ENCODE measurements around the gene HNRNPA1. TPM values are rescaled to one million over a fixed set of nuclear protein-coding genes. Genes with fewer than 3 reads are reported as not detected.
A peak's percentile ranks its signal among the peaks of the same experiment; 100 is the strongest.

Gene HNRNPA1
- total and polyA plus RNA-seq, 9 of the 15 experiments (the other 6 are each of a cell fraction or from before 2014, with no cell fraction given), result 1,166 to 2,703 (median 1,815) TPM

- TF ChIP-seq SIN3A (IDR thresholded peaks at IDR 0.05; ENCODE audit: borderline replicate concordance in 2 of 2, control insufficient read depth in 1 of 2, low read depth in 2 of 2, low read length in 2 of 2), result peak; percentile 46 to 81; a peak in 2 of 4 replicates
- peak; percentile 21 to 75; a peak in 2 of 4 replicates for TF ChIP-seq TBL1XR1 (IDR thresholded peaks at IDR 0.05; ENCODE audit: low read length in 2 of 2)
- TF ChIP-seq HNRNPLL (IDR thresholded peaks at IDR 0.05; ENCODE audit: low read depth, low read length, poor library complexity, severe bottlenecking), result no peak
- TF ChIP-seq ZNF384 (IDR thresholded peaks at IDR 0.05; ENCODE audit: low read depth, low read length), result no peak
- TF ChIP-seq SUPT5H (IDR thresholded peaks at IDR 0.05), result peak; percentile 49
- peak; percentile 38 to 65; a peak in 2 of 4 replicates for TF ChIP-seq MNT (conservative IDR thresholded peaks at IDR 0.05)
- TF ChIP-seq ZNF282 (CRISPR knock-in tag; IDR thresholded peaks at IDR 0.05), result no peak
- no peak for TF ChIP-seq BCL6 (CRISPR knock-in tag; IDR thresholded peaks at IDR 0.05)
- no peak for TF ChIP-seq ZNF280A (IDR thresholded peaks at IDR 0.05; ENCODE audit: low read depth, partially characterized antibody)
- no peak for TF ChIP-seq RBM34 (IDR thresholded peaks at IDR 0.05; ENCODE audit: borderline replicate concordance, insufficient read depth, low read length)
- TF ChIP-seq FOSL1 (tag; conservative IDR thresholded peaks at IDR 0.05), result 0 out of 2 replicates have a peak, but pooled peaks have one; percentile 10
- peak; percentile 94 for TF ChIP-seq EWSR1 (IDR thresholded peaks at IDR 0.05; ENCODE audit: borderline replicate concordance, low read depth, partially characterized antibody)
- no peak for TF ChIP-seq BRD9 (IDR thresholded peaks at IDR 0.05; ENCODE audit: low read depth, partially characterized antibody)
- TF ChIP-seq ZSCAN29 (IDR thresholded peaks at IDR 0.05), result no peak
- TF ChIP-seq ZC3H11A (IDR thresholded peaks at IDR 0.05; ENCODE audit: low read depth, low read length), result no peak
- TF ChIP-seq PHF21A (IDR thresholded peaks at IDR 0.05; ENCODE audit: borderline replicate concordance, low read depth), result no peak
- no peak for TF ChIP-seq NCOA1 (IDR thresholded peaks at IDR 0.05; ENCODE audit: low read depth)
- TF ChIP-seq, protein P1, sequence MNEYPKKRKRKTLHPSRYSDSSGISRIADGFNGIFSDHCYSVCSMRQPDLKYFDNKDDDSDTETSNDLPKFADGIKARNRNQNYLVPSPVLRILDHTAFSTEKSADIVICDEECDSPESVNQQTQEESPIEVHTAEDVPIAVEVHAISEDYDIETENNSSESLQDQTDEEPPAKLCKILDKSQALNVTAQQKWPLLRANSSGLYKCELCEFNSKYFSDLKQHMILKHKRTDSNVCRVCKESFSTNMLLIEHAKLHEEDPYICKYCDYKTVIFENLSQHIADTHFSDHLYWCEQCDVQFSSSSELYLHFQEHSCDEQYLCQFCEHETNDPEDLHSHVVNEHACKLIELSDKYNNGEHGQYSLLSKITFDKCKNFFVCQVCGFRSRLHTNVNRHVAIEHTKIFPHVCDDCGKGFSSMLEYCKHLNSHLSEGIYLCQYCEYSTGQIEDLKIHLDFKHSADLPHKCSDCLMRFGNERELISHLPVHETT (CRISPR knock-in tag; conservative IDR thresholded peaks at IDR 0.05 in 1 of 2, IDR thresholded peaks at IDR 0.05 in 1 of 2), result no peak
- no peak for TF ChIP-seq ZNF174 (CRISPR knock-in tag; IDR thresholded peaks at IDR 0.05)
- no peak; a peak in 1 of 4 replicates for TF ChIP-seq ETV6 (IDR thresholded peaks at IDR 0.05; ENCODE audit: borderline replicate concordance in 1 of 2, low read depth in 2 of 2, low read length in 1 of 2)
- TF ChIP-seq ETV6 (CRISPR knock-in tag; IDR thresholded peaks at IDR 0.05; ENCODE audit: borderline replicate concordance), result no peak
- TF ChIP-seq PHB2 (IDR thresholded peaks at IDR 0.05; ENCODE audit: low read depth), result no peak
- no peak for TF ChIP-seq ZNF175 (CRISPR knock-in tag; IDR thresholded peaks at IDR 0.05; ENCODE audit: low read depth)
- TF ChIP-seq COPS2 (conservative IDR thresholded peaks at IDR 0.05), result no peak
Observed at GRCh38 chr12:54286042-54287030, 5.8 kb downstream of the HNRNPA1 start (continued).

Measured in K562 (cell line).